ENCODE measurements around the gene ALX3.

DNA sequence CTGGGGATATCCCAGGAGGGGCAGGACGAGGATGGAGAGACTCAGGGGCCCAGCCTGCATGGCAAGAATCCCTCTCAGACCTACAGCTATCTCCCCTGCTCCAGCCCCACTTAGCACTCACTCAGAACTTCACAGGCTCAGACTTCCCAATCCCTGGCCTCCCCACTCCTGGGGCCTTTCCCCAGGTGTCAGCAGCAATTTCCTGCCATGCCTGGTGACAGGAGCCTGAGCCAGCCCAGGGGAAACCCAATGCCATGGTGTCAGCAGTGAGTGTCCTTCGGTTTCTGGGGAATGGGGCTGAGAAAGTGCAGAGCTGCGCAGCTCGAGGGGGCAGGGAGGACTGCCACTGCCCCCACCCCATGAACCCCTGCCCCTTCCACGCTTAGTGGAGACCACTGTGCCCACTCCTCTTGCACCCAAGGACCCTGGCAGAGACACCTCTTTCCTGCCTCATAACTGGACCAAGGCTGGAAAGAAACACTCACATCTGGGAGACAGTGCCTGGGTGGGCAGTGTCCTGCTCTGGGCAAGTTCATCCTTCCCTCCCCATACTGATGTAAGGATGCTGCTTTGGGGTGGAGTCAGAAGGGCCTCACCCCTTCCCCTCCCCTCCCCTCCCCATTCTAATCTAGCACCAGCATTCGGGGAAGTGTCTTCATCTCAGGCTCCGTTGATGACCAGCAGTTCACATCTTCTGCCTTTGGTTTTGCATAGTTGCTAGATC is 24.6 kb upstream of the ALX3 start:
- TF ChIP-seq, protein P1, sequence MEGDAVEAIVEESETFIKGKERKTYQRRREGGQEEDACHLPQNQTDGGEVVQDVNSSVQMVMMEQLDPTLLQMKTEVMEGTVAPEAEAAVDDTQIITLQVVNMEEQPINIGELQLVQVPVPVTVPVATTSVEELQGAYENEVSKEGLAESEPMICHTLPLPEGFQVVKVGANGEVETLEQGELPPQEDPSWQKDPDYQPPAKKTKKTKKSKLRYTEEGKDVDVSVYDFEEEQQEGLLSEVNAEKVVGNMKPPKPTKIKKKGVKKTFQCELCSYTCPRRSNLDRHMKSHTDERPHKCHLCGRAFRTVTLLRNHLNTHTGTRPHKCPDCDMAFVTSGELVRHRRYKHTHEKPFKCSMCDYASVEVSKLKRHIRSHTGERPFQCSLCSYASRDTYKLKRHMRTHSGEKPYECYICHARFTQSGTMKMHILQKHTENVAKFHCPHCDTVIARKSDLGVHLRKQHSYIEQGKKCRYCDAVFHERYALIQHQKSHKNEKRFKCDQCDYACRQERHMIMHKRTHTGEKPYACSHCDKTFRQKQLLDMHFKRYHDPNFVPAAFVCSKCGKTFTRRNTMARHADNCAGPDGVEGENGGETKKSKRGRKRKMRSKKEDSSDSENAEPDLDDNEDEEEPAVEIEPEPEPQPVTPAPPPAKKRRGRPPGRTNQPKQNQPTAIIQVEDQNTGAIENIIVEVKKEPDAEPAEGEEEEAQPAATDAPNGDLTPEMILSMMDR (IDR thresholded peaks at IDR 0.05; ENCODE audit: low read depth, low read length) = no peak
- no peak for TF ChIP-seq POLR2A (IDR thresholded peaks at IDR 0.05; ENCODE audit: extremely low read depth, insufficient read length)
- no peak for TF ChIP-seq MYC (IDR thresholded peaks at IDR 0.05; ENCODE audit: low read depth, low read length)
- TF ChIP-seq, protein P2, sequence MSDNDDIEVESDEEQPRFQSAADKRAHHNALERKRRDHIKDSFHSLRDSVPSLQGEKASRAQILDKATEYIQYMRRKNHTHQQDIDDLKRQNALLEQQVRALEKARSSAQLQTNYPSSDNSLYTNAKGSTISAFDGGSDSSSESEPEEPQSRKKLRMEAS (IDR thresholded peaks at IDR 0.05; ENCODE audit: low read depth, low read length) = no peak
